Stimulated activated CD4-positive, alpha-beta T cell treated with anti-CD3 and anti-CD28 coated beads, Interleukin-15, amount 100 ng/mL, for 24 hours (primary cell): Measurements from ENCODE around the gene TBC1D22A.
"Not testable (repeated sequence)": the region's sequence is repeated elsewhere in the genome, so short reads cannot be mapped to it uniquely, and the experiment has no call there.

Experiments used
- DNase-seq: peaks from one replicate; pipeline ENCODE4 v3.0.0-alpha.2; 2020

The TBC1D22A gene

DNA sequence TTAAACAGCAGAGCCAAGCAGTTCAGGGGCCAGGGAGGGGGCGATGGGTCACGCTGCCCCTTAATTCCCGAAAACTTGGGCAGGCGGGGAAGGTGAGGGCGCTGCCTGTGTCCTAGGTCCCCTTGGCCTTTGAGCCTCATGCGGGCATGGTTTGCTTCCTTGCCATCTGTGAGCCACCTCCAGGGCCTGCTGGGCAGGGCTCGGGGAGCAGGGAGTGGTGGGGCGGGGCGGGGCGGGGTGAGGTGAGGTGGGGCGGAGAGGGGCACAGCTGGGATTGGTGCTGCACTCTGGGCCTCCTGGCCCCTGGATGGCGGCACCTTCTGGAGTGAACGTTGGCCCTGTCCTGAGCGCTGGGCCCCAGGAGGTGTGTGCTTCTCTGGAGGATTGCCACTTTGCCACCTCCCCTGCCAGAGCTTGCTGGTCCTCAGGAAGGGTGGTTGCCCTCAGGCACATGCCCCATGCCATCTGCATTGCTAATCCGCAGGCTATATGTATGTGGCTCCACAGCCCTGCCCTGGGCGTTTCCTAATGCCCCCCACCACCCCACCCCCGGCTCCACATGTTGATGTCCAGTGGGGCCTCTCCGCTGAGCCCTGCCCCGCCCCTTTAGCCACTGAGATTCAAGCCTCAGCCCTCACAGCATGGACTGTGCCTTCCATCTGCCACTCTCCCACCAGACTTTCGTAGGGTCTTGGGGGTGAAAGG, 352.5 kb downstream of the TBC1D22A start:
- no peak for DNase-seq

- DNase-seq: no peak
Measured at GRCh38 chr22:47115518-47115890, 353.1 kb downstream of the TBC1D22A start.

DNA sequence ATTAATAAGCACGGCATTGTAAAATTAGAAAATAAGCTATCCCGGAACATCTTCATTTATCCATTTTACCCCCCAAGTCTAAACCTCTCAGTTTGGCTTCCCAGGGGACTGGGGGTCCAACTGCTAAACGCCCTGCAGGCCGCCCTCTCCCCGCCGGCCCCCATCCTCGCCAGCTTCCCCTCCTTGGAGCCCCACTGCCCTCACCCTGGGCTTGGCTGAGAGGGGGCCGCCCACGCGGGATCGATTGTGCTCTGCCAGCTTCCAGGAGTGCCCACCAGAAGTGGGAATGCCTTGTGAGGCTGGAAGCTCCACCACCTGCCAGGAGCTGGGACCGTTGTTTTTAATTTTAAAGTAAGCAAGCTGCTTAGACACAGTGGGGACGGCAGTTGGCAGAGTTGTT, 353.5 kb downstream of the TBC1D22A start:
- DNase-seq: no peak

- DNase-seq: no peak
Measured at GRCh38 chr22:47116426-47117341, 354.2 kb downstream of the TBC1D22A start.

- not testable (repeated sequence) for DNase-seq
Measured at GRCh38 chr22:47117442-47117841, 355.0 kb downstream of the TBC1D22A start.

DNA sequence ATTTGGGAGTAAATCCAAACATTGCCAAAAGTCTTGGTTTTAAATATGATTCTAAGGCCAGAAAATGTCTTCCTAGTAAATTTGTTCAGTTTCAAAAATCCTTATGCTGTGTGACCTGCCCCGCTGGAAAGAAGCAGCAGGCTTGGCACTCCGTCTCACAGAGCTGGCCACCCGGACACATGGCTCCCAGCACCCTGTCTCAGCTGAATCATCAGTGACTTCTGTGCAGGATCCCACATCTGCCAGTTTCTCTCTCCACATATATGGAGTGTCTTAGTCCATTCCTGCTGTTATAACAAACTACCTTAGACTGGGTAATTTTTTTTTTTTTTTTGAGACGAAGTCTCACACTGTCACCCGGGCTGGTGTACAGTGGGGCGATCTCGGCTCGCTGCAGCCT, 356.7 kb downstream of the TBC1D22A start:
- DNase-seq: no peak

GRCh38 chr22:47120399-47120798, 357.9 kb downstream of the TBC1D22A start:
- no peak for DNase-seq

GRCh38 chr22:47121791-47122190, 359.3 kb downstream of the TBC1D22A start:
- DNase-seq: no peak

DNA sequence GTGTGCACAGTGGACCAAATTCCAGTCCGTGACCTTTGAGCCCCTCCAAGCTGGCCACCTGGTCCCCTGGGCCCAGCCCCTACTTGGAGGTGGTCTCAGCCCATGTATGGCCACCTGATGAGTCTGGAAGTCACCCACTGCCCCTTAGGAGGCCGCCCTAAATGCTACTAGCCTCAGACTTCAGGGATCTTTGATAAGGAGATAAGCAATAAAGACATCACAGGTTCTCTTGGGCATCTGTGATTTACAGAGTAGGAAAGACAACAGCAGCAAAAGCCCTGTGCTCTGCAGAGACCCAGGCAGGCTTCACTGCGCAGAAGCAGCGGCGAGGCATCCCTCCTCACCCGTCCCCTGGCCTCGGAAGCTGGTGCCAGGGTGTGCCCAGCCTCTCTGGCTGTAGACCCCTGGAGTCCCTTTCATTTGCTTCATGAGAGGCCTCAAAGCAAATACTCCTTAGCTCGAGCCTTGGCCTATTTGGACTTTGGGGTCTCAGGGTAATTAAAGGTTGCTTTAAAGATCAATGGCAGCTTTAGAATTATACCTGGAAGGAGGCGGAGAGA, 360.1 kb downstream of the TBC1D22A start:
- no peak for DNase-seq

GRCh38 chr22:47123006-47123826, 360.8 kb downstream of the TBC1D22A start:
- no peak for DNase-seq

DNA sequence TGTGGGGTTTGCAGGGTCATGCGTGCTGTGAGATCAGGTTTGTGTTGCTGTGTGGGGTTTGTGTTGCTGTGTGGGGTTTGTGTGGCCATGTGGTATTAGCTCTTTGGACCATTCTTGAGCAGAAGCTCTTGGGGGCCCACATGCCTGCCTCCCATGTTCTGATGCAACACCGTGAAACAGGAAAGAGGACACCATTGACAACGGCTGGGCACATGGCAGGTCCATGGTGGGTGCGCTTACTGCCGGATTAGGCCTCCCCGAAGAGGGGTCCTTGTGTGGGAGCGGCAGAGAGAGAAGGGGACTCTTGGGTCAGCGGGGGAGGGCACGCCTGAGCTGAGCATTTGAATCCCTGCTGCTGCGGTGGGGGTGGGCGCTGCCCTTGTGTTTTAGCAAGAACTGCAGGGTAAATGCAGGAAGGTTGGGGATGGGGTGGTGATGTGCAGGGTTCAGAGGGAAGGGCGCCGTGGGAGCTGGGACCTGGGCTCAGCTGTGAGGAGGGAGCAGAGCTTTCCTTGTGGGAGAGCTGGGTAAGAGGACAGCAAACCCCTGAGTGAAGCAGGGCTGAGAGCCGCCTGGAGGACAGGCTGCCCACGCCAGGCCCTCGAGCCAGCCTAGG, 361.5 kb downstream of the TBC1D22A start:
- no peak for DNase-seq

GRCh38 chr22:47124451-47124881, 362.0 kb downstream of the TBC1D22A start:
- no peak for DNase-seq

DNA sequence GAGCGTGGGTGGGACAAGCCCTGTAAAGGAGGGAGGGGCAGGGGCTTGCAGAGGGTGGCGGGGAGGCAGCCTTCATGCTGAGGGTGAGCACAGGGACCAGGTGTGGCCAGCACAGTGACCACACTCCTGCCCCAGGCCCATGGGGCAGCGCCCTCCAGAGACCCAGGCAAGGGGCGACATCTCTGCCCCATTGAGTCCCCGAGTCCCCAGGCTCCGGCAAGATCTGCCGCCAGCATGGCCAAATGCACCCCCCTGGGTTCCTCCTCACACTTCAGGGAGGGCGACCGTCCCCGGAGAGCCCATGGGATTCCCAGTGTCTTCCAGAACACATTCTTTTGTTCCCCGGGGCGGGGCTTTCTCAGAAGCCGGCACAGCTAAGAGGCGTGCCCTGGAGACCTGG, 362.5 kb downstream of the TBC1D22A start:
- DNase-seq: no peak

GRCh38 chr22:47125603-47126002, 363.2 kb downstream of the TBC1D22A start:
- DNase-seq: no peak

GRCh38 chr22:47126344-47126811, 363.9 kb downstream of the TBC1D22A start:
- no peak for DNase-seq

- DNase-seq: no peak
Measured at GRCh38 chr22:47127441-47127871, 365.0 kb downstream of the TBC1D22A start.

DNA sequence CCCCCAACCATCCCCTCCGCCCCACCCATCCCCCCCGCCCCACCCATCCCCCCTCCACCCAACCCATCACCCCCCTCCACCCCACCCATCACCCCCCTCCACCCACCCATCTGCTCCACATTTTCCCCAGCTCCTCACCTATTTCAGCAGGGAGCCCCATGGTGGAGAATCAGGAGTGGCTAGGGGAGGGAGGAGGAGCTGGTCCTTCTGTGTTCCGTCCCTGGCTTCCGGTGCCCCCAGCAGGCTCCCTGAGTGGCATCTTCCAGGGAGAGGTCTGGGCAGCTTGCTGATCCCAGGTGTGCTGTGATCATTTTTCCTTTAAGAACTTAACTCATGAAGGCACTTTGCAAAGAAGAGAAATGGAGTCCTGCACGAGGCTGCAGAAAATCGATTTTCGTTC, 365.8 kb downstream of the TBC1D22A start:
- no peak for DNase-seq

DNA sequence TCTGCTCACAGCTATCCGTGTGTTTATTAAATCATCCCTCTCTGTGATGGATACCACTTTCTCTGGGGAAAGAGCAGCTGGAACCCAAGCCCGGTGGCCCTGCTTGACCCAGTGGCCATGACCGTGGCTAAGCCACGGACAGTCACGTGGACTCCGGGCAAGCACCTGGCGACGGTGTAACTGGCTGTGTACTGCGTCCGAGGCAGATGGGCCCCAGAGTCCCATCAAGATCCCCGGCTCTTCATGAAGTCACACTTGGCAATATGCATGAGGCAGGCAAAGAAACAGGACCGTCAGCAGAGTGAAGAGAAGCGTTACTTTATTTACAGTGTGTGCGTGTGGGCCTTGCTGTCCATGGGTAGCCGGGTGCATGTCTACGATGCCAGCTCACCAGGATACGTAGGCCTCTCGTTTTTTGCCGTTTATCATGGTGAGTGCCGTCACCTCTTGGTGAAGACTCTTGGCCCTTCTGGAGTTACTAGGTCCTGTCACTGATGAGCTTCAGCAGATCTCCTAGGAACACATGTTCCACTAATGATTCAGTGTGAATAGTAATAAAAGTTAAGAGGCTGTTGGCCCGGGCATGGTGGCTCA, 366.3 kb downstream of the TBC1D22A start:
- DNase-seq: no peak

DNA sequence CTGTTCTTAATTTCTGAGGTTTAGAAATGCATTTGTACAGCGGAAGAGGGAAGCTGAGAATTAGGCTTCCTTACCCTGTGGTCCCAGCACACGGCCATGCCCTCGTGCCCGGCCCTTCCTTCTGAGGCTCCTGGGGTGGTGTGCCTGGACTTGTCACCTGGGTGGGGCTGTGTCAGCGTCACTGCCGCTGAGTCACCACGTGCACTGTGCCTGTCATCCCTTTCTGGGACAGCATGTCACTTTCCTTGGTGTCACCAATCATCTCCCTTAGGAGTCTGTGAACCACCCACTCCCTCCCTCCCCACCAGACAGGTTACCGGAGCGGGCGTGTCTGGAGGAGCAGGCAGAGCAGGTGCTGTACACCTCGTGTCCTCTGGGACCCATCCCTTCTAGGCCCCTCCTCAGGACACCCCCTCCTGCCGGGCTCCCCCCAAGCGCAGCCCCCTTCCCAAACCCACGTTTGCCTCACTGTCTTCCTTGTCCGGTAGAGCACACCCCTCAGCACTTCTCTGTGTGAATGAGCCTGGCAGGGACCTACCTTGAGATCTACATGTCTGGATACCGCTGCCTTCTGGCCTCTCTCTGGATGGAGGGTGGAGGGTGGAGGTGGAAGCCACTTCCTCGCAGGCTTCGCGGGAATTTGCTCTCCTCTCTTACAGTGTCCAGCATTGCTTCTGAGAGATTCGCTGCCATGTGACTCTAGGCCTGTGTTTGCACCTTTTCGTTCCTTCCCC, 367.6 kb downstream of the TBC1D22A start:
- DNase-seq: peak; percentile 27

- DNase-seq: no peak
Measured at GRCh38 chr22:47130883-47131631, 368.6 kb downstream of the TBC1D22A start.
